22Rv1 (cell line): ENCODE data around the gene HIVEP2.

ENCODE experiments used
- CTCF ChIP-seq: fragments of 450-650 bp; IDR thresholded peaks from 2 replicates; pipeline ENCODE4 v1.5.1; 2017; ENCODE audit warnings: mild to moderate bottlenecking
- ZFX ChIP-seq: fragments of 450-650 bp; IDR thresholded peaks from 2 replicates; pipeline ENCODE4 v1.6.1; 2017; ENCODE audit warnings: antibody characterized with exemption, borderline replicate concordance

GRCh38 chr6:142941018-142941417 is 4.0 kb downstream of the HIVEP2 start:
- TF ChIP-seq CTCF (no peak), ZFX (no peak)
